Left renal cortex interstitium (tissue), 4 donors: ENCODE measurements around the gene TRIM37. TPM values are rescaled to one million over a fixed set of nuclear protein-coding genes. Genes with fewer than 3 reads are reported as not detected.
"Not testable (repeated sequence)": the region's sequence is repeated elsewhere in the genome, so short reads cannot be mapped to it uniquely, and the experiment has no call there.

Experiments used
- DNase-seq, 4 donors: peaks; one replicate each; pipeline ENCODE4 v3.0.0-alpha.2; 2013; ENCODE audit warnings: low read depth in 4 of 4, low spot score in 2 of 4, missing footprints in 1 of 4
- polyA plus RNA-seq, 4 donors: library from polyadenylated mRNA; unstranded; fragments of 120-200 nt; gene quantifications; one replicate each; pipeline ENCODE4 v1.2.1, GENCODE V29; 2013; ENCODE audit not compliant: insufficient read length in 4 of 4

Gene TRIM37
- polyA plus RNA-seq, 4 donors: 24.5 to 28.9 (median 25.7) TPM

DNA sequence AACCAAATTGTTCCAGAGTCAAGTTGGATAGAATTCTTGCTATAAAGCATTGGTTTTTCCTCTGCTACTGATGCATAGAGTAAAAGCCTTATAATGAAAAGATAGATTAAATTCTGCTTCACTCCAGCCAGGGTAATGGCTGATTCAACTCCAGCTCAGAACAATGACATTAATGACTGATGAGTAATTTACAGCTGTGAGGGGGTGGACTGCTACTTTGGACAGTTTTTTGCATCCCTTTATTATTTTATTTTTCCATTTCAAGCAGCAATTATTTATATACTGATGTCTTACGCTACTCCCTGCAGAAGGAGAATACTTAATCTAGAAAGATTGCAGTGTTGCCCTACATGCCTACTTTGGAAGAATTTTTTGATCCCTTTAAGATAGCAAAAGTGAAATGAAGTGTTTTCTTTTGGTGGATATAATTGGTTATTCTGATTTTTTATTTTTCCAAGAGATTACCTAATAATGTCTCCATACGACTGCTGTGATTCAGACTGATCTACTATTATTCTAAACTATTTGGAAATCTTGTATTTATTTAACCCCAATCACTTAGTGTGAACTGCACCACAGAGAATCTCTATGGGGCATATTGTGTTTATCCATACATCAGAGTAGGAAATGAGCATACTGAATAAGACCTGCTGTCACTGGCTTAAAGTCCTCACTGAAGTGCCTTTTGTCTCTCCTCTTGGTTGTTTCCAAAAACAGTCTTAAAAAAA is 149.5 kb downstream of the TRIM37 start:
- DNase-seq: no peak

GRCh38 chr17:58954358-58954757 is 152.3 kb downstream of the TRIM37 start:
- not testable (repeated sequence) for DNase-seq

DNA sequence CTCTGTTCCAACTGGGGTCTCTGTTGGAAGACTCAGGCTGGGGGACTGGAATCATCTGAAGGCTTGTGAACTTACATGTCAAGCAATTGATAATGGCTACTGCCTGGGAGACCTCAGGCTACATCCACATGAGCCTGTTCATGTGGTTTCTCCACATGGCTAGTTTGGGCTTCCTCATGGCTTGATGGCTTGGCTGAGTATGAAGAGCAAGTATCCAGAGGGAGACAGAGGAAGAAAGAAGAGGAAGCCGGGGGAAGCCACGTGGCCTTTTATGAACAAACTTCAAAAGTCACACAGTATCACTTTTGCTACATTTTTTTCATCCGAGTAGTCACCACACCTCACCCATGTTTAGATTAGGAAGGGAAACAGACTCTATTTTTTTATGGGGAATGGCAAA is 158.9 kb downstream of the TRIM37 start:
- DNase-seq: no peak

DNA sequence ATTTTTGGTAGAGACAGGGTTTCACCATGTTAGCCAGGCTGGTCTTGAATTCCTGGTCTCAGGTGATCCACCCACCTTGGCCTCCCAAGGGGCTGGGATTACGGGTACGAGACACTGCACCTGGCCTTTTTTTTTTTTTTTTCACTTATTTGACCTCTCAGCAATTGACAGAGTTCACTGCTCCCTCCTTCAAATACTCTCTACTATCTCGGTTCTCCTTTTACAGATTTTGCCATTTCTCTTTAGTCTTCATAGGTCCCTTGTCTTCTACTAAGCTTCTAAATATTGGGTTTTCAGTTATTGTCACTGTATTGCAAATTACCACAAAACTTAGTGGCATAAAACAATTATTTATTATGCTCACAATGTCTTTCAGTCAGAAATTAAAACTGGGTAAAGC is 159.3 kb downstream of the TRIM37 start:
- no peak for DNase-seq

DNA sequence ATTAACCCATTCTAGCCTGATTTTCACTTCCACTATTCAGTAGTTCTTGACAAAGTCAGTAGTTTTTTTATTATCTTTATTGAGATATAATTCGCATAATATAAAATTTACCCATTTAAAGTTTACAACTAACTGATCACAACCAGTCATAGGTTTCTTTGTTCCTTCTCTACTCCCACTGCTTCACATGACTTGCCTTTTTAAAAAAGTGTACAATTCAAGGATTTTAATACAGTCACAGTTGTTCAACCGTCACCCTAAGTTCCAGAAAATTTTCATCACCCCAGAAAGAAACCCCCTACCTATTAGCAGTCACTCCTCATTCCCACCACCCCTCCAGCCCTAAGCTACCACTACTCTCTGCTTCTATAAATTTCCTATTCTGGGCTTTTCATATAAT is 162.5 kb downstream of the TRIM37 start:
- no peak for DNase-seq

DNA sequence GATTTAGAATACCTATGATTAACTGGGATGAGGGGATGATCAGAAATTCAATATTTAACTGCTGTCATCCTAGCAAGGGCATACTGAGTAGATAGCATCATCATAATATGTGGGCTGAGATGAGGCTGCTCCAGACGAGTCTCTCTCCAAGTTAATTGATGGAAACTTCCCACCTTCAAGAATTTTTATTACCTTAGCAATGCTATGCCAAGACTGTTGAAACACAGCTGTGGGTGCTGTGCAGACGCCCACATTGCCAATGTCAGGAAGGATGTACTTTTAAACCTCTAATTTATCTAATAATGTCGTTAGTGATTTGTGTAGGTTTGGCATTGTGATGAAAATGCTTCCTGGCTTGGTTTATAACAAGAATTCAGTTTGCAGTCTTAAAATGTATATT is 170.4 kb downstream of the TRIM37 start:
- no peak for DNase-seq

GRCh38 chr17:58932956-58933355 is 173.7 kb downstream of the TRIM37 start:
- DNase-seq: no peak

Other genes starting within 250 kb of the TRIM37 start
- 10 to 100 TPM; 63.5 to 86.4 (median 80.4) TPM for gene SKA2, start 48.3 kb upstream of the TRIM37 start, polyA plus RNA-seq
- 10 to 100 TPM; 16.5 to 20.4 (median 18.0) TPM for gene PRR11, start 48.9 kb upstream of the TRIM37 start, polyA plus RNA-seq
- gene SMG8, start 103.2 kb upstream of the TRIM37 start, polyA plus RNA-seq: 10 to 100 TPM; 19.5 to 27.9 (median 21.7) TPM
- gene GDPD1, start 113.6 kb upstream of the TRIM37 start, polyA plus RNA-seq: 10 to 100 TPM in 3 of 4 donors, 1 to 10 TPM in 1; 10.0 to 13.2 (median 11.3) TPM
- 10 to 100 TPM; 28.6 to 37.6 (median 34.1) TPM for gene YPEL2, start 224.8 kb upstream of the TRIM37 start, polyA plus RNA-seq